ENCODE results near the gene SLC7A7. TPM values are rescaled to one million over a fixed set of nuclear protein-coding genes. Genes with fewer than 3 reads are reported as not detected.

The SLC7A7 gene
- total and polyA plus RNA-seq, 12 donors = 4.0 to 30.5 (median 17.7) TPM

DNA sequence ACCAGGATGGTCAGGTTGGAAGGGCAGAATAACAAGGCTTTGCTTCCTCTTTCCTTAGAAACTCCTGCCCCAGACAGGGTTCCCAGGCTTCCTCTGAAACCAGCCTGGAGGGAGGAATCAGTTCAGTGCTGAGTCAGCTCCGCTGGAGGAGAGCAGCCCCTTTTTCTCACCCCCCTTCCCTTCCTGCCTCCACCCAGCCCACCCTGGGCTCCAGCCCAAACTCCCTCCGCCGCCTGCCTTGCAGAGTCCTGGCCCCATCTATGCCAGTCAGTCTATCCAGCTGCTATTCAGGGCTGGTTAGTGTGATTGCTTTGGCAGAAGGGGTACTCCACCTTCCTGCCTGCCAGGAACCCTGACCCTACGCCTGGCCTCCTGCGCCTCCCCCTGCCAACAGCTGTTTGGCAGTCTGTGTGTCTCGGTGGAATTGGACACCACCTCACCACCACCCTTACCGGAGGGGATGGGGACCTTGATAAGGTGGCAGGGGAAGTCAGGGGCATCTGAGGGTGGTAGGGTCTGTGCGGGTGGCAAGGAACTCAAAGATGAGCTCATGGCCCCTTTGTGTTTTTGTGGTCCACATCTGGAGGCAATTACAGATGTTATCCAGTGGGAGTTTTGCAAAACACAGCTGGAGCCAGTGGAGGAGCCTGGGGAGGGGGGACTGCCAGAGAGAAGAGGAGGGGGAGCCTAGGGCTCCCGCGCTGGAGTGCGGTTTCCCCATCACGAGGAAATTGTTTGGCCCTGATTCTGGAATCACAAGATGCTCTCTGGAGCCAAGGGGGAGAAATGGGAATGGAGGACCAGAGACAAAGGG lies 33.3 kb upstream of the SLC7A7 start:
- TF ChIP-seq POLR2A (IDR thresholded peaks at IDR 0.05) (no peak), CTCF (IDR thresholded peaks at IDR 0.05) (no peak)
- peaks cover 0 to 33% of the 10 kb centered on the region in 2 donors for H3K36me3 ChIP-seq (replicated peaks in 1 of 2)
- H3K9me3 ChIP-seq (replicated peaks in 1 of 3) = no peaks in the 10 kb centered on the region
- WGBS, 4 donors = 25 to 43% (median 35%) methylated on average over 12 of the region's 12 CpGs
- H3K4me1 ChIP-seq (replicated peaks in 1 of 2) = peaks cover 5 to 53% of the 10 kb centered on the region in 2 donors
- peak overlapping the region in 2 of 5 donors; percentile 76 to 84 for H3K27ac ChIP-seq
- intact Hi-C loops (cut with DNase I) = no loop called here
- H3K4me3 ChIP-seq = no peak overlapping the region
- H3K27me3 ChIP-seq = no peaks in the 10 kb centered on the region
- DNase-seq = peak in 5 of 7 donors; percentile 34 to 61 (median 51)

- intact Hi-C loops (cut with DNase I) = no loop called here
- Histone ChIP-seq H3K27me3 (no peaks in the 10 kb centered on the region), H3K27ac (peak overlapping the region in 2 of 5 donors; percentile 76 to 84), H3K4me3 (no peak overlapping the region), H3K36me3 (replicated peaks in 1 of 2) (peaks cover 0 to 41% of the 10 kb centered on the region in 2 donors), H3K4me1 (replicated peaks in 1 of 2) (peaks cover 5 to 46% of the 10 kb centered on the region in 2 donors), H3K9me3 (replicated peaks in 1 of 3) (no peaks in the 10 kb centered on the region)
- 49 to 66% (median 58%) methylated on average over 7 to 14 of the region's 14 CpGs for WGBS, 4 donors
- TF ChIP-seq POLR2A (IDR thresholded peaks at IDR 0.05) (no peak), CTCF (IDR thresholded peaks at IDR 0.05) (no peak)
- DNase-seq = peak in 1 of 7 donors; percentile 22
Observed at GRCh38 chr14:22847661-22848341, 32.6 kb upstream of the SLC7A7 start.

- WGBS, 4 donors = 68 to 84% (median 78%) methylated on average over 10 to 11 of the region's 11 CpGs
Observed at GRCh38 chr14:22846811-22847307, 31.6 kb upstream of the SLC7A7 start.

More at GRCh38 chr14:22846811-22847307, 31.6 kb upstream of the SLC7A7 start:
- TF ChIP-seq POLR2A (IDR thresholded peaks at IDR 0.05) (no peak), CTCF (IDR thresholded peaks at IDR 0.05) (no peak)
- no peaks in the 10 kb centered on the region for H3K27me3 ChIP-seq
- no peaks in the 10 kb centered on the region for H3K9me3 ChIP-seq (replicated peaks in 1 of 3)
- H3K27ac ChIP-seq = peak overlapping the region in 2 of 5 donors; percentile 26 to 36
- intact Hi-C loops (cut with DNase I) = no loop called here
- H3K4me3 ChIP-seq = no peak overlapping the region
- peaks cover 5 to 43% of the 10 kb centered on the region in 2 donors for H3K4me1 ChIP-seq (replicated peaks in 1 of 2)
- DNase-seq = no peak
- peaks cover 0 to 50% of the 10 kb centered on the region in 2 donors for H3K36me3 ChIP-seq (replicated peaks in 1 of 2)
